Gastroesophageal sphincter (tissue), 3 donors: ENCODE results near the gene HSPA14.

Experiments
- CTCF ChIP-seq, 4 experiments: fragments of 200-600 bp in 2 of 4; fragments of 450-650 bp in 2 of 4; sonication (generic) in 1 of 4; IDR thresholded peaks; one replicate each; pipeline ENCODE4 v1.5.1; 2017 to 2019; ENCODE audit warnings: antibody characterized with exemption in 4 of 4, mild to moderate bottlenecking in 2 of 4, moderate library complexity in 2 of 4
- EP300 ChIP-seq: sonication (generic); formaldehyde crosslinking; IDR thresholded peaks from one replicate; pipeline ENCODE4 v1.6.1; 2017; ENCODE audit warnings: antibody characterized with exemption, mild to moderate bottlenecking

- no peak for TF ChIP-seq CTCF (IDR thresholded peaks at IDR 0.05)
- no peak for TF ChIP-seq EP300
Measured at GRCh38 chr10:14820010-14820774, 17.9 kb upstream of the HSPA14 start.
